HCT116 (cell line): ENCODE results near the gene GAL3ST2. TPM values are rescaled to one million over a fixed set of nuclear protein-coding genes. Genes with fewer than 3 reads are reported as not detected.

Experiments
- ATAC-seq: fragments of 200-7000 bp; cut with Tn5 transposase; 2 replicates; pipeline ENCODE4 v1.9.1; 2020; ENCODE audit warnings: mild to moderate bottlenecking, moderate library complexity
- BruUV-seq: library from RNA; stranded (reverse); fragments of 400-500 nt; replicated peaks from 2 replicates; lab custom pipeline; 2021; lab: Mats Ljungman, UMichigan
- CTCF ChIA-PET: fragments of 300-600 bp; sonication (Branson Sonifier 250); formaldehyde crosslinking; loops from one replicate; lab custom pipeline; 2021; ENCODE audit warnings: antibody characterized with exemption; lab: Charles Lee
- POLR2A ChIA-PET: fragments of 300-600, 350-600 bp; sonication (Branson Sonifier 250); formaldehyde crosslinking; loops from one replicate; lab custom pipeline; 2021; ENCODE audit warnings: antibody characterized with exemption; lab: Charles Lee
- RAD21 ChIA-PET, 2 experiments: fragments of 300-600 bp; sonication (Branson Sonifier 250); formaldehyde crosslinking; loops; one replicate each; lab custom pipeline; 2023; ENCODE audit warnings: low total read pairs in 2 of 2; ENCODE audit not compliant: uncharacterized antibody in 2 of 2, unreplicated experiment in 2 of 2, low non-redundant PET in 1 of 2; lab: Charles Lee
- DNase-seq: peaks from one replicate; pipeline ENCODE4 v3.0.0-alpha.2; 2010; ENCODE audit warnings: low read depth, low spot score
- H2AFZ ChIP-seq: fragments of 200-600 bp; shearing (Covaris generic), sonication (generic); 2 replicates; pipeline ENCODE4 v1.6.1; 2017; ENCODE audit warnings: low read depth, mixed run types, mixed read lengths, antibody characterized with exemption, low read length; ENCODE audit not compliant: poor library complexity, severe bottlenecking
- H3K27ac ChIP-seq: 2 replicates; pipeline ENCODE4 v1.5.1; 2012; ENCODE audit warnings: low read depth, low read length
- H3K27me3 ChIP-seq: fragments of 200-600 bp; sonication (generic); 2 replicates; pipeline ENCODE4 v1.6.1; 2016; ENCODE audit warnings: mixed run types, low read length, mixed read lengths; ENCODE audit not compliant: insufficient read depth
- H3K36me3 ChIP-seq, 2 experiments: fragments of 200-500 bp in 1 of 2; fragments of 200-600 bp in 1 of 2; sonication (Bioruptor generic) in 1 of 2; sonication (generic) in 1 of 2; 2 replicates each; pipeline versions ENCODE4 v1.5.1 to v1.6.1; 2014 to 2016; ENCODE audit warnings: low read length in 2 of 2, inconsistent platforms in 1 of 2, mixed read lengths in 1 of 2, mixed run types in 1 of 2; ENCODE audit not compliant: insufficient read depth in 2 of 2, control insufficient read depth in 1 of 2
- H3K4me1 ChIP-seq, 2 experiments: fragments of 200-600 bp in 1 of 2; sonication (generic) in 1 of 2; 2 replicates each; pipeline versions ENCODE4 v1.5.1 to v1.6.1; 2012 to 2017; ENCODE audit warnings: low read length in 2 of 2, inconsistent platforms in 1 of 2, mild to moderate bottlenecking in 1 of 2, mixed read lengths in 1 of 2, mixed run types in 1 of 2, moderate library complexity in 1 of 2; ENCODE audit not compliant: insufficient read depth in 2 of 2, control insufficient read depth in 1 of 2
- H3K4me2 ChIP-seq: fragments of 200-600 bp; sonication (generic); 2 replicates; pipeline ENCODE4 v1.6.1; 2017; ENCODE audit warnings: mixed run types, low read length, mixed read lengths
- H3K4me3 ChIP-seq, 2 experiments: fragments of 200-600 bp in 1 of 2; sonication (generic) in 1 of 2; replicated peaks in 1 of 2; 2 replicates each; pipeline ENCODE4 v1.5.1; 2011 to 2016; ENCODE audit warnings: low read length in 2 of 2, control low read depth in 1 of 2, low read depth in 1 of 2, mild to moderate bottlenecking in 1 of 2, mixed read lengths in 1 of 2, mixed run types in 1 of 2
- H3K79me2 ChIP-seq: fragments of 200-600 bp; sonication (generic); 2 replicates; pipeline ENCODE4 v1.6.1; 2017; ENCODE audit warnings: mild to moderate bottlenecking, mixed run types, low read length, moderate library complexity, mixed read lengths; ENCODE audit not compliant: insufficient read depth
- H3K9ac ChIP-seq: fragments of 200-600 bp; sonication (generic); 2 replicates; pipeline ENCODE4 v1.6.1; 2016; ENCODE audit warnings: low read length, mixed read lengths
- H3K9me2 ChIP-seq: fragments of 200-600 bp; sonication (generic), shearing (Covaris generic); 2 replicates; pipeline ENCODE4 v1.6.1; 2017; ENCODE audit warnings: mixed run types, mild to moderate bottlenecking, moderate library complexity; ENCODE audit not compliant: insufficient read depth
- H3K9me3 ChIP-seq, 2 experiments: fragments of 200-500 bp in 1 of 2; fragments of 200-600 bp in 1 of 2; sonication (Bioruptor generic) in 1 of 2; sonication (generic) in 1 of 2; 2 replicates each; pipeline ENCODE4 v1.6.1; 2014 to 2017; ENCODE audit warnings: low read length in 2 of 2, mixed read lengths in 2 of 2, inconsistent platforms in 1 of 2, low read depth in 1 of 2, mild to moderate bottlenecking in 1 of 2, mixed run types in 1 of 2, moderate library complexity in 1 of 2; ENCODE audit not compliant: control insufficient read depth in 1 of 2, insufficient read depth in 1 of 2
- H4K20me1 ChIP-seq: fragments of 200-600 bp; sonication (generic), shearing (Covaris generic); 2 replicates; pipeline ENCODE4 v1.6.1; 2017; ENCODE audit warnings: mixed run types, mild to moderate bottlenecking, moderate library complexity; ENCODE audit not compliant: insufficient read depth
- ATF3 ChIP-seq: IDR thresholded peaks from 2 replicates; pipeline ENCODE4 v1.6.1; 2012
- CBX3 ChIP-seq: IDR thresholded peaks from 2 replicates; pipeline ENCODE4 v1.6.1; 2012; ENCODE audit warnings: low read depth
- CEBPB ChIP-seq: IDR thresholded peaks from 2 replicates; pipeline ENCODE4 v1.6.1; 2012; ENCODE audit warnings: low read depth
- CTCF ChIP-seq, 3 experiments: fragments of 200-600 bp in 1 of 3; sonication (generic) in 1 of 3; IDR thresholded peaks in 2 of 3; conservative IDR thresholded peaks in 1 of 3; 2 replicates each; pipeline ENCODE4 v1.5.1; 2012 to 2017; ENCODE audit warnings: low read depth in 2 of 3, low read length in 2 of 3, antibody characterized with exemption in 1 of 3, borderline replicate concordance in 1 of 3, control low read depth in 1 of 3, mild to moderate bottlenecking in 1 of 3, mixed read lengths in 1 of 3, mixed run types in 1 of 3, moderate library complexity in 1 of 3; ENCODE audit not compliant: insufficient read depth in 1 of 3
- EGR1 ChIP-seq: IDR thresholded peaks from 2 replicates; pipeline ENCODE4 v1.6.1; 2012; ENCODE audit warnings: low read depth
- ELF1 ChIP-seq: IDR thresholded peaks from 2 replicates; pipeline ENCODE4 v1.6.1; 2012; ENCODE audit warnings: low read depth, borderline replicate concordance
- EZH2phosphoT487 ChIP-seq: fragments of 200-600 bp; IDR thresholded peaks from 2 replicates; pipeline ENCODE4 v1.6.1; 2018; ENCODE audit warnings: antibody characterized with exemption, borderline replicate concordance
- FOSL1 ChIP-seq: IDR thresholded peaks from 2 replicates; pipeline ENCODE4 v1.6.1; 2012; ENCODE audit warnings: low read depth
- JUND ChIP-seq: IDR thresholded peaks from 2 replicates; pipeline ENCODE4 v1.6.1; 2012
- MAX ChIP-seq: IDR thresholded peaks from 2 replicates; pipeline ENCODE4 v1.6.1; 2012
- POLR2A ChIP-seq: IDR thresholded peaks from 2 replicates; pipeline ENCODE4 v1.7.0; 2011; ENCODE audit warnings: borderline replicate concordance; ENCODE audit not compliant: insufficient read depth, insufficient read length; ENCODE audit errors: extremely low read depth
- POLR2AphosphoS5 ChIP-seq: IDR thresholded peaks from 2 replicates; pipeline ENCODE4 v1.6.1; 2011; ENCODE audit warnings: mild to moderate bottlenecking, low read depth, low read length, moderate library complexity
- REST ChIP-seq: IDR thresholded peaks from 2 replicates; pipeline ENCODE4 v1.6.1; 2012; ENCODE audit warnings: low read depth
- SIN3A ChIP-seq: IDR thresholded peaks from 2 replicates; pipeline ENCODE4 v1.6.1; 2012; ENCODE audit warnings: low read depth
- SP1 ChIP-seq: IDR thresholded peaks from 2 replicates; pipeline ENCODE4 v1.6.1; 2012; ENCODE audit warnings: low read depth
- SRF ChIP-seq: IDR thresholded peaks from 2 replicates; pipeline ENCODE4 v1.6.1; 2012; ENCODE audit warnings: low read depth
- TCF7L2 ChIP-seq: IDR thresholded peaks from 2 replicates; pipeline ENCODE4 v1.7.0; 2011; ENCODE audit warnings: borderline replicate concordance, inconsistent platforms; ENCODE audit not compliant: insufficient read depth, insufficient read length; ENCODE audit errors: extremely low read depth
- YY1 ChIP-seq: IDR thresholded peaks from 2 replicates; pipeline ENCODE4 v1.6.1; 2011; ENCODE audit warnings: low read length, low read depth, moderate library complexity, mild to moderate bottlenecking; ENCODE audit not compliant: insufficient replicate concordance; ENCODE audit errors: extremely low read depth
- ZBTB33 ChIP-seq: IDR thresholded peaks from 2 replicates; pipeline ENCODE4 v1.6.1; 2011; ENCODE audit warnings: mild to moderate bottlenecking, low read length, moderate library complexity; ENCODE audit not compliant: insufficient replicate concordance; ENCODE audit errors: extremely low read depth
- ZFX ChIP-seq: fragments of 450-650 bp; IDR thresholded peaks from 2 replicates; pipeline ENCODE4 v1.6.1; 2017
- intact Hi-C: fragments of 100-400 bp; cut with micrococcal nuclease; formaldehyde crosslinking; loops from 2 replicates; pipeline ENCODE4 v1.10.0; 2022
- total RNA-seq: library from RNA; stranded (reverse); gene quantifications from one replicate; pipeline ENCODE4 v1.2.1, GENCODE V29; 2021; ENCODE audit not compliant: unreplicated experiment

Gene GAL3ST2
- total RNA-seq, 1 experiment from 2014 or later = 0.44 TPM

DNA sequence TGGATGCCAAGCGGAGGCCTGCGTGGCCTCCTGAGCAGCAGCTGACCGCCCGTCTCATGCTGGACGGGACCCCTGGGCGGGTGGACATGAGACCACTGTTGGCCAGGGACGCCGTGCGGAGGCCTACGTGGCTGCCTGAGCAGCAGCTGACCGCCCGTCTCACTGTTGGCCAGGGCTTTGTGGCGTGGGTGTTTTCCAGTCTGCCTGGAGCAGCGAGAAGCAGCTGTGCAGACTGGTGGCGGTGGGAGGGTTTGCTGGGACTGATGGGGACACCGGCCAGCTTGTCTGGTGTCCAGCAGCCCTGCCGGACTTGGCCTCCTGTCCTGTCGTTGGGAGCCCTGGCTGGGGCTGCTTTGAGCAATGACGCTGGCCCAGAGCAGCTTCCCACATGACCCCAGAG lies 48.0 kb upstream of the GAL3ST2 start:
- ChIA-PET POLR2A (no interaction called here), CTCF (no interaction called here), RAD21 (no interaction called here)
- no peak for ATAC-seq
- no peak overlapping the region for H3K4me3 ChIP-seq
- 0 out of 4 replicates have a peak, but pooled peaks cover 0 to 3% of the 10 kb centered on the region in 2 experiments for H3K36me3 ChIP-seq
- no peak overlapping the region for H3K27ac ChIP-seq
- H3K4me2 ChIP-seq = no peak overlapping the region
- H3K79me2 ChIP-seq = no peaks in the 10 kb centered on the region
- intact Hi-C loops = no loop called here
- H4K20me1 ChIP-seq = no peaks in the 10 kb centered on the region
- TF ChIP-seq FOSL1 = no peak
- TF ChIP-seq SIN3A = no peak
- TF ChIP-seq ZFX = no peak
- no peak for TF ChIP-seq REST
- no peak for TF ChIP-seq SP1
- TF ChIP-seq CEBPB = no peak
- TF ChIP-seq CBX3 = no peak
- no peak for TF ChIP-seq SRF
- TF ChIP-seq MAX = no peak
- no peak for TF ChIP-seq YY1
- no peak for TF ChIP-seq TCF7L2
- TF ChIP-seq ELF1 = no peak
- no peak for TF ChIP-seq ATF3
- TF ChIP-seq CTCF (IDR thresholded peaks at IDR 0.05 in 2 of 3, conservative IDR thresholded peaks at IDR 0.05 in 1 of 3; ENCODE audit: borderline replicate concordance in 1 of 3, insufficient read depth in 1 of 3, low read depth in 2 of 3, low read length in 2 of 3) = no peak
- TF ChIP-seq EGR1 = no peak
- TF ChIP-seq JUND = no peak
- no peak for TF ChIP-seq ZBTB33
- TF ChIP-seq POLR2AphosphoS5 = no peak
- no peak for TF ChIP-seq EZH2phosphoT487
- TF ChIP-seq POLR2A = no peak
- TF ChIP-seq, all 23 proteins: peak for 0
- H3K9me3 ChIP-seq = peaks cover 0 to 3% of the 10 kb centered on the region in 2 experiments; a peak in 1 of 4 replicates
- no peak overlapping the region for H3K9ac ChIP-seq
- H2AFZ ChIP-seq = no peak overlapping the region
- H3K9me2 ChIP-seq = no peaks in the 10 kb centered on the region
- H3K27me3 ChIP-seq = no peaks in the 10 kb centered on the region
- no peak for DNase-seq
- BruUV-seq = no TSS peak
- H3K4me1 ChIP-seq = peaks cover under 1 to 8% of the 10 kb centered on the region in 2 experiments; a peak in 2 of 4 replicates
